CD8-positive, alpha-beta memory T cell (primary cell): ENCODE data around the gene CCDC15. TPM values are rescaled to one million over a fixed set of nuclear protein-coding genes. Genes with fewer than 3 reads are reported as not detected.

ENCODE experiments used
- CTCF ChIA-PET: fragments of 350-600 bp; sonication (Branson Sonifier 250); formaldehyde crosslinking; loops from one replicate; lab custom pipeline; 2021; ENCODE audit warnings: antibody characterized with exemption; lab: Charles Lee
- POLR2A ChIA-PET: fragments of 350-600 bp; sonication (Branson Sonifier 250); formaldehyde crosslinking; loops from one replicate; lab custom pipeline; 2021; ENCODE audit warnings: antibody characterized with exemption; lab: Charles Lee
- DNase-seq, 5 donors: peaks; one replicate each; pipeline versions ENCODE4 v3.0.0 to v3.0.0-alpha.2; 2020 to 2022; ENCODE audit warnings: mixed read lengths in 1 of 5
- H3K27ac ChIP-seq: one replicate; pipeline ENCODE4 v1.7.0; 2013; ENCODE audit warnings: low read depth, mild to moderate bottlenecking, low read length, moderate library complexity
- H3K27me3 ChIP-seq: 2 replicates; pipeline ENCODE4 v1.7.0; 2013; ENCODE audit warnings: low read length, mild to moderate bottlenecking; ENCODE audit not compliant: insufficient read depth, poor library complexity, severe bottlenecking
- H3K36me3 ChIP-seq: 2 replicates; pipeline ENCODE4 v1.7.0; 2013; ENCODE audit warnings: mild to moderate bottlenecking, low read length, moderate library complexity; ENCODE audit not compliant: insufficient read depth
- H3K4me1 ChIP-seq: 2 replicates; pipeline ENCODE4 v1.7.0; 2013; ENCODE audit warnings: mild to moderate bottlenecking, low read length, moderate library complexity; ENCODE audit not compliant: insufficient read depth
- H3K4me3 ChIP-seq: 2 replicates; pipeline ENCODE4 v1.7.0; 2013; ENCODE audit warnings: mild to moderate bottlenecking, low read length
- H3K9me3 ChIP-seq: 2 replicates; pipeline ENCODE4 v1.7.0; 2013; ENCODE audit warnings: mild to moderate bottlenecking, low read length
- H3K27ac Mint-ChIP-seq, 8 donors: one replicate each; pipeline ENCODE4 v1.8.0; 2020 to 2021; ENCODE audit warnings: mixed read lengths in 8 of 8, mild to moderate bottlenecking in 6 of 8, inconsistent platforms in 3 of 8, moderate library complexity in 3 of 8
- H3K27me3 Mint-ChIP-seq, 2 donors: one replicate each; pipeline ENCODE4 v1.8.0; 2020 to 2021; ENCODE audit warnings: mixed read lengths in 2 of 2, mild to moderate bottlenecking in 1 of 2, moderate library complexity in 1 of 2
- H3K36me3 Mint-ChIP-seq, 3 donors: one replicate each; pipeline ENCODE4 v1.8.0; 2020 to 2021; ENCODE audit warnings: mixed read lengths in 3 of 3, inconsistent platforms in 1 of 3, mild to moderate bottlenecking in 1 of 3
- H3K4me1 Mint-ChIP-seq, 3 donors: one replicate each; pipeline ENCODE4 v1.8.0; 2020 to 2021; ENCODE audit warnings: mixed read lengths in 3 of 3, inconsistent platforms in 1 of 3, mild to moderate bottlenecking in 1 of 3
- H3K4me3 Mint-ChIP-seq, 7 donors: one replicate each; pipeline ENCODE4 v1.8.0; 2020 to 2021; ENCODE audit warnings: mixed read lengths in 7 of 7, mild to moderate bottlenecking in 6 of 7, moderate library complexity in 4 of 7, inconsistent platforms in 2 of 7
- H3K9me3 Mint-ChIP-seq, 5 donors: one replicate each; pipeline ENCODE4 v1.8.0; 2020 to 2022; ENCODE audit warnings: mixed read lengths in 5 of 5, mild to moderate bottlenecking in 3 of 5, moderate library complexity in 2 of 5, inconsistent platforms in 1 of 5
- polyA plus RNA-seq: library from polyadenylated mRNA; unstranded; fragments of 300-500 nt; fragmentation: Illumina TruSeq; gene quantifications from one replicate; pipeline ENCODE4 v1.2.3, GENCODE V29; 2021
- total RNA-seq, 2 experiments: library from RNA; stranded (reverse); gene quantifications; one replicate each; pipeline ENCODE4 v1.2.3, GENCODE V29; 2021

The CCDC15 gene
- total and polyA plus RNA-seq, 3 experiments from 2014 or later, result 1.6 to 3.7 (median 3.6) TPM

- Mint-ChIP-seq H3K4me1 (no peaks in the 10 kb centered on the region), H3K27ac (no peak overlapping the region), H3K36me3 (no peaks in the 10 kb centered on the region), H3K27me3 (peaks cover 15 to 35% of the 10 kb centered on the region in 2 donors), H3K4me3 (no peak overlapping the region), H3K9me3 (no peaks in the 10 kb centered on the region)
- H3K4me1 ChIP-seq, result no peaks in the 10 kb centered on the region
- H3K27ac ChIP-seq, result no peak overlapping the region
- H3K9me3 ChIP-seq, result no peaks in the 10 kb centered on the region
- CTCF ChIA-PET, result no interaction called here
- DNase-seq, result no peak
- POLR2A ChIA-PET, result no interaction called here
- H3K36me3 ChIP-seq, result no peaks in the 10 kb centered on the region
- no peaks in the 10 kb centered on the region for H3K27me3 ChIP-seq
- no peak overlapping the region for H3K4me3 ChIP-seq
These were observed 124.0 kb downstream of the CCDC15 start for GRCh38 chr11:125078016-125078415.

- Histone ChIP-seq H3K4me1 (no peaks in the 10 kb centered on the region), H3K36me3 (no peaks in the 10 kb centered on the region), H3K27ac (no peak overlapping the region), H3K27me3 (no peaks in the 10 kb centered on the region), H3K4me3 (no peak overlapping the region), H3K9me3 (no peaks in the 10 kb centered on the region)
- ChIA-PET CTCF (no interaction called here), POLR2A (no interaction called here)
- Mint-ChIP-seq H3K4me3 (no peak overlapping the region), H3K36me3 (no peaks in the 10 kb centered on the region), H3K9me3 (no peaks in the 10 kb centered on the region), H3K27ac (no peak overlapping the region), H3K27me3 (peaks cover 15 to 37% of the 10 kb centered on the region in 2 donors), H3K4me1 (no peaks in the 10 kb centered on the region)
- no peak for DNase-seq
These were observed 124.6 kb downstream of the CCDC15 start for GRCh38 chr11:125078516-125079140.

GRCh38 chr11:125079151-125079877, 125.3 kb downstream of the CCDC15 start:
- H3K4me3 ChIP-seq, result no peak overlapping the region
- no peaks in the 10 kb centered on the region for H3K4me1 Mint-ChIP-seq
- no peak overlapping the region for H3K27ac ChIP-seq
- peak overlapping the region in 1 of 8 donors; percentile 69 for H3K27ac Mint-ChIP-seq
- ChIA-PET CTCF (no interaction called here), POLR2A (no interaction called here)
- peaks cover 0 to 2% (median 0%) of the 10 kb centered on the region in 3 donors for H3K36me3 Mint-ChIP-seq
- H3K4me3 Mint-ChIP-seq, result no peak overlapping the region
- H3K9me3 Mint-ChIP-seq, result no peaks in the 10 kb centered on the region
- H3K27me3 Mint-ChIP-seq, result peaks cover 12 to 31% of the 10 kb centered on the region in 2 donors
- DNase-seq, result no peak
- no peaks in the 10 kb centered on the region for H3K9me3 ChIP-seq
- no peaks in the 10 kb centered on the region for H3K36me3 ChIP-seq
- H3K4me1 ChIP-seq, result no peaks in the 10 kb centered on the region
- no peaks in the 10 kb centered on the region for H3K27me3 ChIP-seq

- peaks cover 12 to 32% of the 10 kb centered on the region in 2 donors for H3K27me3 Mint-ChIP-seq
- H3K9me3 Mint-ChIP-seq, result no peaks in the 10 kb centered on the region
- no peaks in the 10 kb centered on the region for H3K36me3 ChIP-seq
- no peaks in the 10 kb centered on the region for H3K27me3 ChIP-seq
- ChIA-PET CTCF (no interaction called here), POLR2A (no interaction called here)
- H3K36me3 Mint-ChIP-seq, result peaks cover 0 to 3% (median 0%) of the 10 kb centered on the region in 3 donors
- H3K27ac ChIP-seq, result no peak overlapping the region
- H3K27ac Mint-ChIP-seq, result peak overlapping the region in 1 of 8 donors; percentile 69
- no peak overlapping the region for H3K4me3 Mint-ChIP-seq
- H3K4me1 Mint-ChIP-seq, result no peaks in the 10 kb centered on the region
- no peaks in the 10 kb centered on the region for H3K4me1 ChIP-seq
- H3K4me3 ChIP-seq, result no peak overlapping the region
- no peaks in the 10 kb centered on the region for H3K9me3 ChIP-seq
- no peak for DNase-seq
These were observed 126.0 kb downstream of the CCDC15 start for GRCh38 chr11:125079878-125080530.

- Mint-ChIP-seq H3K36me3 (peaks cover 0 to 3% (median 0%) of the 10 kb centered on the region in 3 donors), H3K27ac (no peak overlapping the region), H3K27me3 (peaks cover 12 to 28% of the 10 kb centered on the region in 2 donors), H3K4me3 (no peak overlapping the region), H3K4me1 (no peaks in the 10 kb centered on the region), H3K9me3 (no peaks in the 10 kb centered on the region)
- DNase-seq, result no peak
- ChIA-PET CTCF (no interaction called here), POLR2A (no interaction called here)
- Histone ChIP-seq H3K9me3 (no peaks in the 10 kb centered on the region), H3K36me3 (no peaks in the 10 kb centered on the region), H3K4me1 (no peaks in the 10 kb centered on the region), H3K4me3 (no peak overlapping the region), H3K27ac (no peak overlapping the region), H3K27me3 (no peaks in the 10 kb centered on the region)
These were observed 126.5 kb downstream of the CCDC15 start for GRCh38 chr11:125080531-125080911.

- ChIA-PET CTCF (interaction anchor here (1.0 kb wide), 1 partner anchor 8 kb away, joined by 3 read pairs; no protein-coding TSS in a partner anchor), POLR2A (no interaction called here)
- no peak overlapping the region for H3K27ac ChIP-seq
- H3K4me1 ChIP-seq, result no peaks in the 10 kb centered on the region
- H3K4me1 Mint-ChIP-seq, result no peaks in the 10 kb centered on the region
- DNase-seq, result no peak
- H3K36me3 Mint-ChIP-seq, result peaks cover 0 to 3% (median 0%) of the 10 kb centered on the region in 3 donors
- H3K27me3 ChIP-seq, result no peaks in the 10 kb centered on the region
- H3K27ac Mint-ChIP-seq, result peak overlapping the region in 1 of 8 donors; percentile 29
- H3K9me3 ChIP-seq, result no peaks in the 10 kb centered on the region
- no peaks in the 10 kb centered on the region for H3K9me3 Mint-ChIP-seq
- H3K4me3 ChIP-seq, result no peak overlapping the region
- H3K4me3 Mint-ChIP-seq, result no peak overlapping the region
- H3K36me3 ChIP-seq, result no peaks in the 10 kb centered on the region
- H3K27me3 Mint-ChIP-seq, result peaks cover 12 to 28% of the 10 kb centered on the region in 2 donors
These were observed 127.2 kb downstream of the CCDC15 start for GRCh38 chr11:125081098-125081798.

GRCh38 chr11:125082040-125082439, 128.0 kb downstream of the CCDC15 start:
- CTCF ChIA-PET, result interaction anchor here (1.0 kb wide), 1 partner anchor 9 kb away, joined by 3 read pairs; no protein-coding TSS in a partner anchor
- no peaks in the 10 kb centered on the region for H3K27me3 ChIP-seq
- H3K4me3 Mint-ChIP-seq, result no peak overlapping the region
- H3K27ac ChIP-seq, result no peak overlapping the region
- no peaks in the 10 kb centered on the region for H3K36me3 ChIP-seq
- POLR2A ChIA-PET, result no interaction called here
- no peak overlapping the region for H3K4me3 ChIP-seq
- no peak for DNase-seq
- H3K4me1 Mint-ChIP-seq, result no peaks in the 10 kb centered on the region
- H3K27me3 Mint-ChIP-seq, result peaks cover 11 to 23% of the 10 kb centered on the region in 2 donors
- H3K4me1 ChIP-seq, result no peaks in the 10 kb centered on the region
- no peak overlapping the region for H3K27ac Mint-ChIP-seq
- H3K36me3 Mint-ChIP-seq, result peaks cover 0 to 3% (median 0%) of the 10 kb centered on the region in 3 donors
- no peaks in the 10 kb centered on the region for H3K9me3 Mint-ChIP-seq
- H3K9me3 ChIP-seq, result no peaks in the 10 kb centered on the region
